ENCODE results near the gene RSPH4A. TPM values are rescaled to one million over a fixed set of nuclear protein-coding genes. Genes with fewer than 3 reads are reported as not detected.

The RSPH4A gene
- total and polyA plus RNA-seq, 7 donors: under 0.01 to 1.1 (median 0.33) TPM; not detected in 2

DNA sequence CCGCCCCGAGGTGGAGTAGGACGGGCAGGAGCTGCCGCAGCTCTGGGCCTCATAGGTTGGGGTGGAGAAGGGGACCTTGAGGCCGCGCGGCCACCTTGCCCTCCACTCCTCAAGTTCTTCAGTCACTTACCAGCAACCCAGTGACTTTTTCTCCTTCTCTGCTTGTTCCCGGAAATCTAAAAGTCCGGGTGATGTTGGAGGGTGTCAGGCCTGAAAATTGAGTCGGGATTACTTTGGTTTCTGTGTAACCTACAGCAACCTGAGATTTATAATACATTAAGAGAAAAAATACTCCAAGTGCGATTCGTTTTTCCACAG, 44.6 kb upstream of the RSPH4A start:
- peak overlapping the region; percentile 80 to 91 (median 84) for H3K4me3 ChIP-seq
- intact Hi-C loops (cut with DNase I): loop anchor here (5.0 kb wide), 4 partner anchors 46 to 294 kb away; partner anchors contain the start of genes DSE, RSPH4A, TSPYL1 and ZUP1
- TF ChIP-seq, protein P1, sequence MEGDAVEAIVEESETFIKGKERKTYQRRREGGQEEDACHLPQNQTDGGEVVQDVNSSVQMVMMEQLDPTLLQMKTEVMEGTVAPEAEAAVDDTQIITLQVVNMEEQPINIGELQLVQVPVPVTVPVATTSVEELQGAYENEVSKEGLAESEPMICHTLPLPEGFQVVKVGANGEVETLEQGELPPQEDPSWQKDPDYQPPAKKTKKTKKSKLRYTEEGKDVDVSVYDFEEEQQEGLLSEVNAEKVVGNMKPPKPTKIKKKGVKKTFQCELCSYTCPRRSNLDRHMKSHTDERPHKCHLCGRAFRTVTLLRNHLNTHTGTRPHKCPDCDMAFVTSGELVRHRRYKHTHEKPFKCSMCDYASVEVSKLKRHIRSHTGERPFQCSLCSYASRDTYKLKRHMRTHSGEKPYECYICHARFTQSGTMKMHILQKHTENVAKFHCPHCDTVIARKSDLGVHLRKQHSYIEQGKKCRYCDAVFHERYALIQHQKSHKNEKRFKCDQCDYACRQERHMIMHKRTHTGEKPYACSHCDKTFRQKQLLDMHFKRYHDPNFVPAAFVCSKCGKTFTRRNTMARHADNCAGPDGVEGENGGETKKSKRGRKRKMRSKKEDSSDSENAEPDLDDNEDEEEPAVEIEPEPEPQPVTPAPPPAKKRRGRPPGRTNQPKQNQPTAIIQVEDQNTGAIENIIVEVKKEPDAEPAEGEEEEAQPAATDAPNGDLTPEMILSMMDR (IDR thresholded peaks at IDR 0.05): no peak
- TF ChIP-seq POLR2A (IDR thresholded peaks at IDR 0.05) (no peak), EP300 (IDR thresholded peaks at IDR 0.05) (no peak), POLR2AphosphoS5 (IDR thresholded peaks at IDR 0.05) (no peak)
- peak overlapping the region; percentile 89 to 95 (median 94) for H3K27ac ChIP-seq
- no peaks in the 10 kb centered on the region for H3K27me3 ChIP-seq
- 0 to 1% methylated on average over 12 of the region's 12 CpGs for WGBS, 2 donors
- DNase-seq: no peak
- peaks cover 0 to 24% (median 0%) of the 10 kb centered on the region in 4 donors for H3K36me3 ChIP-seq
- no peaks in the 10 kb centered on the region for H3K9me3 ChIP-seq
- peaks cover 0 to 34% (median 26%) of the 10 kb centered on the region in 4 donors for H3K4me1 ChIP-seq

DNA sequence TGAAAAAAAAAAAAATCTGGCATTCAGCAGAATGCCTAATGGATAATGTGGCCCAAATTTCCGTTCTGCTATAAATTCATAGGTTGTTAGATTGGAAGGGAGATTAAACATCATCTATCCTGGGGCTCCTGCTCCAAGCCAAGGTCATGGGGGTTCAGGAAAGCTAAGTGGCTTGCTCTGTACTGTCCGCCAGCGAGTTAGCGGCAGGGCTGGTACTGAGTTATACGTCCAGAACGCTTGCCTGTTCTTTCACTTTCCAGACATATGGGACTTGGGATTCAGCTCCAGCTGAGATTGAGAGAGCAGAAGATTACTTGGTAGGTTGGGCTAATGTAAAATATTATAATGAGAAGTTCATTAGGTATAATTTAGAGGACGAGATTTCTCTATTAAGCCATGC, 44.1 kb upstream of the RSPH4A start:
- Histone ChIP-seq H3K4me1 (peaks cover 0 to 34% (median 26%) of the 10 kb centered on the region in 4 donors), H3K4me3 (peak overlapping the region; percentile 80 to 91 (median 84)), H3K27ac (peak overlapping the region; percentile 89 to 95 (median 94)), H3K27me3 (no peaks in the 10 kb centered on the region), H3K36me3 (peaks cover 0 to 29% (median 0%) of the 10 kb centered on the region in 4 donors), H3K9me3 (no peaks in the 10 kb centered on the region)
- TF ChIP-seq POLR2AphosphoS5 (IDR thresholded peaks at IDR 0.05) (no peak), POLR2A (IDR thresholded peaks at IDR 0.05) (no peak), EP300 (IDR thresholded peaks at IDR 0.05) (no peak)
- intact Hi-C loops (cut with DNase I): loop anchor here (5.0 kb wide), 4 partner anchors 45 to 295 kb away; partner anchors contain the start of genes DSE, RSPH4A, TSPYL1 and ZUP1
- peak; percentile 65 for DNase-seq
- 1 to 4% methylated on average over 7 of the region's 7 CpGs for WGBS, 2 donors

DNA sequence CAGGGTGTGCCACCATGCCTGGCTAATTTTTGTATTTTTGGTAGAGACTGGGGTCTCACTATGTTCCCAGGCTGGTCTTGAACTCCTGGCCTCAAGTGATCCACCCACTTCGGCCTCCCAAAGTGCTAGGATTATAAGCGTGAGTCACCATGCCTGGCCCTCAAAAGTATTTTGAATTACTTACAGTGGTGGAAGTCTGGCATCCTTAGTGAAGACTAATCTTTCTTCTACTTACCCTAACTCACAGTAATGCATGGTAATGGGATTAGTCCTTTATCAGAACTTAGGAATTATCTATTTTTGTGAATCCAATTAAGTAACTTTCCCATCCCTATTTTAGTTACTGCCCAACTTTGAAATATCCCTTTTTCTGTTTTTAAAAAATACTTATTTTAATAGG, 41.1 kb upstream of the RSPH4A start:
- no peaks in the 10 kb centered on the region for H3K27me3 ChIP-seq
- no peak for DNase-seq
- peaks cover 0 to 42% (median 30%) of the 10 kb centered on the region in 4 donors for H3K4me1 ChIP-seq
- intact Hi-C loops (cut with DNase I): no loop called here
- 92 to 96% methylated on average over 2 of the region's 2 CpGs for WGBS, 2 donors
- no peak overlapping the region for H3K27ac ChIP-seq
- TF ChIP-seq, protein P1 (IDR thresholded peaks at IDR 0.05): no peak
- no peak for TF ChIP-seq EP300 (IDR thresholded peaks at IDR 0.05)
- TF ChIP-seq POLR2A (IDR thresholded peaks at IDR 0.05): no peak
- TF ChIP-seq POLR2AphosphoS5 (IDR thresholded peaks at IDR 0.05): no peak
- no peak overlapping the region for H3K4me3 ChIP-seq
- H3K9me3 ChIP-seq: no peaks in the 10 kb centered on the region
- peaks cover 0 to 30% (median 0%) of the 10 kb centered on the region in 4 donors for H3K36me3 ChIP-seq

DNA sequence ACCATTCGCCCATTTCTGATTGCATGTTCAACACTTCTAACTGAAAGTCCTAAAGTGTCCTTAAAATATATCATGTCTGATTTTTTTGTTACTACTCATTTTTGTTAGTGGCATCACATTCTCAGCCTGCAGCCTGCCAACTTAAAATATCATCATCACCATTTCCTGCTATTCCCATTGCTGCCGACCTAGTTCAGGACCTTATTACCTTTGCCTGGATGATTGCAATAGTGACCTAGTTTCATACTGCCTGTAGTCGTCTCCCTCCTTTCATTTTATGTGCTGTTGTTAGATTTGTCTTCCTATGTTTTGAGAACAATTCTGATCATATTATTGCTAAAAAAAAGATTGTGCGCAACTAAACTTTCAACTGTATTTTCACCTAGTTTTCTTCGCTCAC, 38.8 kb upstream of the RSPH4A start:
- intact Hi-C loops (cut with DNase I): no loop called here
- H3K36me3 ChIP-seq: peaks cover 0 to 46% (median 0%) of the 10 kb centered on the region in 4 donors

DNA sequence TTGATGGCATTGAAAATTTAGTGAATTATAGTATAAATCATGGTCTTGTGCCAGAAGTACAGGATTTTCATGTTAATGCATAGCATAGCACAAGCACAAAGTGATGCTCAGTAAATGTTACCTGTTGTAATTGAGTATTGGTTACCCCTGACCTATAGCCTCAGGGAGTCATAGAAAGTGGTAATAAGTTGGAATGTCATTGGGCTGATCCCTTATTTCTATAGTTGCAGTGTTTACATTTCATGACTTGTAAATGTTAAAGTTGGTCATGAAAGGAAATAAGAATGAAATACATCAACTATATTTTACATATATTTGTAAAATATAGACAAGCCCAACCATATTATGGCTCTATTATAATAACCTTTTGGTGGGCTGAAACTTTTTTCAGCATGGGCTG, 37.9 kb upstream of the RSPH4A start:
- intact Hi-C loops (cut with DNase I): no loop called here
- TF ChIP-seq POLR2AphosphoS5 (IDR thresholded peaks at IDR 0.05): no peak
- TF ChIP-seq, protein P1 (IDR thresholded peaks at IDR 0.05): no peak
- TF ChIP-seq EP300 (IDR thresholded peaks at IDR 0.05): no peak
- no peak for TF ChIP-seq POLR2A (IDR thresholded peaks at IDR 0.05)
- DNase-seq: no peak
- Histone ChIP-seq H3K36me3 (peaks cover 0 to 52% (median 2%) of the 10 kb centered on the region in 4 donors), H3K4me1 (peaks cover 0 to 28% (median 15%) of the 10 kb centered on the region in 4 donors), H3K4me3 (no peak overlapping the region), H3K9me3 (no peaks in the 10 kb centered on the region), H3K27ac (no peak overlapping the region), H3K27me3 (no peaks in the 10 kb centered on the region)

More for the DNA sequence above, 38.8 kb upstream of the RSPH4A start:
- TF ChIP-seq POLR2AphosphoS5 (IDR thresholded peaks at IDR 0.05): no peak
- no peak for TF ChIP-seq POLR2A (IDR thresholded peaks at IDR 0.05)
- TF ChIP-seq, protein P1 (IDR thresholded peaks at IDR 0.05): no peak
- no peak for TF ChIP-seq EP300 (IDR thresholded peaks at IDR 0.05)
- peaks cover 0 to 37% (median 23%) of the 10 kb centered on the region in 4 donors for H3K4me1 ChIP-seq
- no peaks in the 10 kb centered on the region for H3K27me3 ChIP-seq
- no peak overlapping the region for H3K4me3 ChIP-seq
- H3K27ac ChIP-seq: no peak overlapping the region
- no peak for DNase-seq
- 86 to 88% methylated on average over 5 of the region's 5 CpGs for WGBS, 2 donors
- H3K9me3 ChIP-seq: no peaks in the 10 kb centered on the region
